ENCODE results near the gene CAMK4. TPM values are rescaled to one million over a fixed set of nuclear protein-coding genes. Genes with fewer than 3 reads are reported as not detected.

The CAMK4 gene
- total RNA-seq, 1 experiment from 2014 or later, result 10.6 TPM

DNA sequence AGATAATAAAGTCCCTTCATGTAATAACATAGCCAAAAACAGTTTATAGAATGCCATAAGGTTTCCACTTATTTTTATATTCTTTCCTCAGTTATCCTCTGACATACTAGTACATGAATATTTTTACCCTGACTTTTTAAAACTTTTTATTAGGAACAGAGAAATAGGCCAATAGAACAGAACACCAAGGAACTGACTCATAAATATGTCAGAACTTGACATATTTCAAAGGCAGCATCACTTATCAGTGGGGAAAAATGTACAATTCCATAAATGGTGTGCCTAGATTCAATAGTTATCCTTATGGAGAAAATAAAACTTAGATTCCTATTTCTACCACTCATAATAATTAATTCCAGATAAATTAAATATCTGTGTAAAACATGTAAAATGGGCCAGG, 278.8 kb downstream of the CAMK4 start:
- no peaks in the 10 kb centered on the region for H3K9me3 Mint-ChIP-seq
- ATAC-seq (no peak), DNase-seq (ENCODE audit: low spot score) (no peak)
- no peak overlapping the region for H3K4me3 Mint-ChIP-seq
- TF ChIP-seq USF1 (CRISPR knock-in tag; IDR thresholded peaks at IDR 0.05) (no peak), PRRX2 (CRISPR knock-in tag; IDR thresholded peaks at IDR 0.05) (no peak), IRF2 (CRISPR knock-in tag; IDR thresholded peaks at IDR 0.05; ENCODE audit: borderline replicate concordance, low read depth) (no peak), NR2C2 (CRISPR knock-in tag; IDR thresholded peaks at IDR 0.05) (no peak), FOXK1 (CRISPR knock-in tag; IDR thresholded peaks at IDR 0.05) (no peak), CDX4 (CRISPR knock-in tag; IDR thresholded peaks at IDR 0.05; ENCODE audit: borderline replicate concordance) (no peak), ZNF416 (CRISPR knock-in tag; IDR thresholded peaks at IDR 0.05) (no peak), TEAD1 (CRISPR knock-in tag; IDR thresholded peaks at IDR 0.05) (no peak), AR (CRISPR knock-in tag; IDR thresholded peaks at IDR 0.05) (no peak), ELF4 (CRISPR knock-in tag; IDR thresholded peaks at IDR 0.05; ENCODE audit: low read depth) (no peak)
- TF ChIP-seq, protein P1, sequence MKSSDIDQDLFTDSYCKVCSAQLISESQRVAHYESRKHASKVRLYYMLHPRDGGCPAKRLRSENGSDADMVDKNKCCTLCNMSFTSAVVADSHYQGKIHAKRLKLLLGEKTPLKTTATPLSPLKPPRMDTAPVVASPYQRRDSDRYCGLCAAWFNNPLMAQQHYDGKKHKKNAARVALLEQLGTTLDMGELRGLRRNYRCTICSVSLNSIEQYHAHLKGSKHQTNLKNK (CRISPR knock-in tag; IDR thresholded peaks at IDR 0.05), result no peak
- TF ChIP-seq, protein P2, sequence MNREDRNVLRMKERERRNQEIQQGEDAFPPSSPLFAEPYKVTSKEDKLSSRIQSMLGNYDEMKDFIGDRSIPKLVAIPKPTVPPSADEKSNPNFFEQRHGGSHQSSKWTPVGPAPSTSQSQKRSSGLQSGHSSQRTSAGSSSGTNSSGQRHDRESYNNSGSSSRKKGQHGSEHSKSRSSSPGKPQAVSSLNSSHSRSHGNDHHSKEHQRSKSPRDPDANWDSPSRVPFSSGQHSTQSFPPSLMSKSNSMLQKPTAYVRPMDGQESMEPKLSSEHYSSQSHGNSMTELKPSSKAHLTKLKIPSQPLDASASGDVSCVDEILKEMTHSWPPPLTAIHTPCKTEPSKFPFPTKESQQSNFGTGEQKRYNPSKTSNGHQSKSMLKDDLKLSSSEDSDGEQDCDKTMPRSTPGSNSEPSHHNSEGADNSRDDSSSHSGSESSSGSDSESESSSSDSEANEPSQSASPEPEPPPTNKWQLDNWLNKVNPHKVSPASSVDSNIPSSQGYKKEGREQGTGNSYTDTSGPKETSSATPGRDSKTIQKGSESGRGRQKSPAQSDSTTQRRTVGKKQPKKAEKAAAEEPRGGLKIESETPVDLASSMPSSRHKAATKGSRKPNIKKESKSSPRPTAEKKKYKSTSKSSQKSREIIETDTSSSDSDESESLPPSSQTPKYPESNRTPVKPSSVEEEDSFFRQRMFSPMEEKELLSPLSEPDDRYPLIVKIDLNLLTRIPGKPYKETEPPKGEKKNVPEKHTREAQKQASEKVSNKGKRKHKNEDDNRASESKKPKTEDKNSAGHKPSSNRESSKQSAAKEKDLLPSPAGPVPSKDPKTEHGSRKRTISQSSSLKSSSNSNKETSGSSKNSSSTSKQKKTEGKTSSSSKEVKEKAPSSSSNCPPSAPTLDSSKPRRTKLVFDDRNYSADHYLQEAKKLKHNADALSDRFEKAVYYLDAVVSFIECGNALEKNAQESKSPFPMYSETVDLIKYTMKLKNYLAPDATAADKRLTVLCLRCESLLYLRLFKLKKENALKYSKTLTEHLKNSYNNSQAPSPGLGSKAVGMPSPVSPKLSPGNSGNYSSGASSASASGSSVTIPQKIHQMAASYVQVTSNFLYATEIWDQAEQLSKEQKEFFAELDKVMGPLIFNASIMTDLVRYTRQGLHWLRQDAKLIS (CRISPR knock-in tag; IDR thresholded peaks at IDR 0.05; ENCODE audit: borderline replicate concordance), result no peak
- peaks cover 45% of the 10 kb centered on the region for H3K36me3 Mint-ChIP-seq
- ChIA-PET CTCF (no interaction called here), POLR2A (no interaction called here)
- no peaks in the 10 kb centered on the region for H3K27me3 Mint-ChIP-seq (ENCODE audit: low read depth)
- peaks cover 9% of the 10 kb centered on the region for H3K4me1 Mint-ChIP-seq
- no peak overlapping the region for H3K27ac Mint-ChIP-seq

DNA sequence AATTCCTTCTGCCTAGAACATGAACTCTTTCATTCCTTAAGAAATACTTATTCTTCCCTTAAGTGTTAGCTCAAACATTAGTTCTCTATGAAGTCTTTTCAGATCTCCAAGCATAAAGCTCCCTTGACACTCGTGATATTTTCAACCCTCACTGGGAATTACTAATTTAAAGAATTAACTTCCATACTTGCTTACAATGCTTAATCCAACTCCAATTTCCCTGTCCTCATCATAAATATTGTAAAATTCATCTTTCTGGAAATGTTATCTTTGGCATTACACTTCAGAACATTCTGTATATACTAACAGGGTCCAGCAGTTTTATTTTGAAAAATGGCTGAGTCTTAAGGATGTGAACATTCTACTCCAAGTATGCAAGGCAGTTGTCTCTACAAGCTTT, 280.9 kb downstream of the CAMK4 start:
- POLR2A ChIA-PET, result no interaction called here
- Mint-ChIP-seq H3K27me3 (ENCODE audit: low read depth) (no peaks in the 10 kb centered on the region), H3K9me3 (no peaks in the 10 kb centered on the region), H3K4me3 (no peak overlapping the region), H3K27ac (peak overlapping the region; percentile 12; the same call in 1 of the 2 replicates), H3K4me1 (peaks cover 24% of the 10 kb centered on the region), H3K36me3 (peaks cover 27% of the 10 kb centered on the region)
- no peak for TF ChIP-seq ZNF671 (CRISPR knock-in tag; IDR thresholded peaks at IDR 0.05)
- no peak for TF ChIP-seq TP53 (CRISPR knock-in tag; IDR thresholded peaks at IDR 0.05)
- TF ChIP-seq NR3C1 (CRISPR knock-in tag; conservative IDR thresholded peaks at IDR 0.05; ENCODE audit: low read depth), result no peak
- no peak for TF ChIP-seq ZNF396 (CRISPR knock-in tag; IDR thresholded peaks at IDR 0.05; ENCODE audit: borderline replicate concordance)
- TF ChIP-seq, protein P3, sequence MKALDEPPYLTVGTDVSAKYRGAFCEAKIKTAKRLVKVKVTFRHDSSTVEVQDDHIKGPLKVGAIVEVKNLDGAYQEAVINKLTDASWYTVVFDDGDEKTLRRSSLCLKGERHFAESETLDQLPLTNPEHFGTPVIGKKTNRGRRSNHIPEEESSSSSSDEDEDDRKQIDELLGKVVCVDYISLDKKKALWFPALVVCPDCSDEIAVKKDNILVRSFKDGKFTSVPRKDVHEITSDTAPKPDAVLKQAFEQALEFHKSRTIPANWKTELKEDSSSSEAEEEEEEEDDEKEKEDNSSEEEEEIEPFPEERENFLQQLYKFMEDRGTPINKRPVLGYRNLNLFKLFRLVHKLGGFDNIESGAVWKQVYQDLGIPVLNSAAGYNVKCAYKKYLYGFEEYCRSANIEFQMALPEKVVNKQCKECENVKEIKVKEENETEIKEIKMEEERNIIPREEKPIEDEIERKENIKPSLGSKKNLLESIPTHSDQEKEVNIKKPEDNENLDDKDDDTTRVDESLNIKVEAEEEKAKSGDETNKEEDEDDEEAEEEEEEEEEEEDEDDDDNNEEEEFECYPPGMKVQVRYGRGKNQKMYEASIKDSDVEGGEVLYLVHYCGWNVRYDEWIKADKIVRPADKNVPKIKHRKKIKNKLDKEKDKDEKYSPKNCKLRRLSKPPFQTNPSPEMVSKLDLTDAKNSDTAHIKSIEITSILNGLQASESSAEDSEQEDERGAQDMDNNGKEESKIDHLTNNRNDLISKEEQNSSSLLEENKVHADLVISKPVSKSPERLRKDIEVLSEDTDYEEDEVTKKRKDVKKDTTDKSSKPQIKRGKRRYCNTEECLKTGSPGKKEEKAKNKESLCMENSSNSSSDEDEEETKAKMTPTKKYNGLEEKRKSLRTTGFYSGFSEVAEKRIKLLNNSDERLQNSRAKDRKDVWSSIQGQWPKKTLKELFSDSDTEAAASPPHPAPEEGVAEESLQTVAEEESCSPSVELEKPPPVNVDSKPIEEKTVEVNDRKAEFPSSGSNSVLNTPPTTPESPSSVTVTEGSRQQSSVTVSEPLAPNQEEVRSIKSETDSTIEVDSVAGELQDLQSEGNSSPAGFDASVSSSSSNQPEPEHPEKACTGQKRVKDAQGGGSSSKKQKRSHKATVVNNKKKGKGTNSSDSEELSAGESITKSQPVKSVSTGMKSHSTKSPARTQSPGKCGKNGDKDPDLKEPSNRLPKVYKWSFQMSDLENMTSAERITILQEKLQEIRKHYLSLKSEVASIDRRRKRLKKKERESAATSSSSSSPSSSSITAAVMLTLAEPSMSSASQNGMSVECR (CRISPR knock-in tag; IDR thresholded peaks at IDR 0.05; ENCODE audit: borderline replicate concordance), result no peak
- TF ChIP-seq GTF2I (CRISPR knock-in tag; conservative IDR thresholded peaks at IDR 0.05), result no peak
- CTCF ChIA-PET, result interaction anchor here (1.5 kb wide), 1 partner anchor 656 kb away, joined by 3 read pairs; no protein-coding TSS in a partner anchor
- DNase-seq (ENCODE audit: low spot score), result no peak
- no peak for ATAC-seq
